HCT116 (cell line): ENCODE data around the gene ZFAND6. TPM values are rescaled to one million over a fixed set of nuclear protein-coding genes. Genes with fewer than 3 reads are reported as not detected.

Source experiments
- ATAC-seq: fragments of 200-7000 bp; cut with Tn5 transposase; 2 replicates; pipeline ENCODE4 v1.9.1; 2020; ENCODE audit warnings: mild to moderate bottlenecking, moderate library complexity
- BruUV-seq: library from RNA; stranded (reverse); fragments of 400-500 nt; replicated peaks from 2 replicates; lab custom pipeline; 2021; lab: Mats Ljungman, UMichigan
- CTCF ChIA-PET: fragments of 300-600 bp; sonication (Branson Sonifier 250); formaldehyde crosslinking; loops from one replicate; lab custom pipeline; 2021; ENCODE audit warnings: antibody characterized with exemption; lab: Charles Lee
- POLR2A ChIA-PET: fragments of 300-600, 350-600 bp; sonication (Branson Sonifier 250); formaldehyde crosslinking; loops from one replicate; lab custom pipeline; 2021; ENCODE audit warnings: antibody characterized with exemption; lab: Charles Lee
- RAD21 ChIA-PET, 2 experiments: fragments of 300-600 bp; sonication (Branson Sonifier 250); formaldehyde crosslinking; loops; one replicate each; lab custom pipeline; 2023; ENCODE audit warnings: low total read pairs in 2 of 2; ENCODE audit not compliant: uncharacterized antibody in 2 of 2, unreplicated experiment in 2 of 2, low non-redundant PET in 1 of 2; lab: Charles Lee
- DNase-seq: peaks from one replicate; pipeline ENCODE4 v3.0.0-alpha.2; 2010; ENCODE audit warnings: low read depth, low spot score
- H2AFZ ChIP-seq: fragments of 200-600 bp; shearing (Covaris generic), sonication (generic); 2 replicates; pipeline ENCODE4 v1.6.1; 2017; ENCODE audit warnings: low read depth, mixed run types, mixed read lengths, antibody characterized with exemption, low read length; ENCODE audit not compliant: poor library complexity, severe bottlenecking
- H3K27ac ChIP-seq: 2 replicates; pipeline ENCODE4 v1.5.1; 2012; ENCODE audit warnings: low read depth, low read length
- H3K27me3 ChIP-seq: fragments of 200-600 bp; sonication (generic); 2 replicates; pipeline ENCODE4 v1.6.1; 2016; ENCODE audit warnings: mixed run types, low read length, mixed read lengths; ENCODE audit not compliant: insufficient read depth
- H3K36me3 ChIP-seq, 2 experiments: fragments of 200-500 bp in 1 of 2; fragments of 200-600 bp in 1 of 2; sonication (Bioruptor generic) in 1 of 2; sonication (generic) in 1 of 2; 2 replicates each; pipeline versions ENCODE4 v1.5.1 to v1.6.1; 2014 to 2016; ENCODE audit warnings: low read length in 2 of 2, inconsistent platforms in 1 of 2, mixed read lengths in 1 of 2, mixed run types in 1 of 2; ENCODE audit not compliant: insufficient read depth in 2 of 2, control insufficient read depth in 1 of 2
- H3K4me1 ChIP-seq, 2 experiments: fragments of 200-600 bp in 1 of 2; sonication (generic) in 1 of 2; 2 replicates each; pipeline versions ENCODE4 v1.5.1 to v1.6.1; 2012 to 2017; ENCODE audit warnings: low read length in 2 of 2, inconsistent platforms in 1 of 2, mild to moderate bottlenecking in 1 of 2, mixed read lengths in 1 of 2, mixed run types in 1 of 2, moderate library complexity in 1 of 2; ENCODE audit not compliant: insufficient read depth in 2 of 2, control insufficient read depth in 1 of 2
- H3K4me2 ChIP-seq: fragments of 200-600 bp; sonication (generic); 2 replicates; pipeline ENCODE4 v1.6.1; 2017; ENCODE audit warnings: mixed run types, low read length, mixed read lengths
- H3K4me3 ChIP-seq, 2 experiments: fragments of 200-600 bp in 1 of 2; sonication (generic) in 1 of 2; replicated peaks in 1 of 2; 2 replicates each; pipeline ENCODE4 v1.5.1; 2011 to 2016; ENCODE audit warnings: low read length in 2 of 2, control low read depth in 1 of 2, low read depth in 1 of 2, mild to moderate bottlenecking in 1 of 2, mixed read lengths in 1 of 2, mixed run types in 1 of 2
- H3K79me2 ChIP-seq: fragments of 200-600 bp; sonication (generic); 2 replicates; pipeline ENCODE4 v1.6.1; 2017; ENCODE audit warnings: mild to moderate bottlenecking, mixed run types, low read length, moderate library complexity, mixed read lengths; ENCODE audit not compliant: insufficient read depth
- H3K9ac ChIP-seq: fragments of 200-600 bp; sonication (generic); 2 replicates; pipeline ENCODE4 v1.6.1; 2016; ENCODE audit warnings: low read length, mixed read lengths
- H3K9me2 ChIP-seq: fragments of 200-600 bp; sonication (generic), shearing (Covaris generic); 2 replicates; pipeline ENCODE4 v1.6.1; 2017; ENCODE audit warnings: mixed run types, mild to moderate bottlenecking, moderate library complexity; ENCODE audit not compliant: insufficient read depth
- H3K9me3 ChIP-seq, 2 experiments: fragments of 200-500 bp in 1 of 2; fragments of 200-600 bp in 1 of 2; sonication (Bioruptor generic) in 1 of 2; sonication (generic) in 1 of 2; 2 replicates each; pipeline ENCODE4 v1.6.1; 2014 to 2017; ENCODE audit warnings: low read length in 2 of 2, mixed read lengths in 2 of 2, inconsistent platforms in 1 of 2, low read depth in 1 of 2, mild to moderate bottlenecking in 1 of 2, mixed run types in 1 of 2, moderate library complexity in 1 of 2; ENCODE audit not compliant: control insufficient read depth in 1 of 2, insufficient read depth in 1 of 2
- H4K20me1 ChIP-seq: fragments of 200-600 bp; sonication (generic), shearing (Covaris generic); 2 replicates; pipeline ENCODE4 v1.6.1; 2017; ENCODE audit warnings: mixed run types, mild to moderate bottlenecking, moderate library complexity; ENCODE audit not compliant: insufficient read depth
- CEBPB ChIP-seq: IDR thresholded peaks from 2 replicates; pipeline ENCODE4 v1.6.1; 2012; ENCODE audit warnings: low read depth
- CTCF ChIP-seq, 3 experiments: fragments of 200-600 bp in 1 of 3; sonication (generic) in 1 of 3; IDR thresholded peaks in 2 of 3; conservative IDR thresholded peaks in 1 of 3; 2 replicates each; pipeline ENCODE4 v1.5.1; 2012 to 2017; ENCODE audit warnings: low read depth in 2 of 3, low read length in 2 of 3, antibody characterized with exemption in 1 of 3, borderline replicate concordance in 1 of 3, control low read depth in 1 of 3, mild to moderate bottlenecking in 1 of 3, mixed read lengths in 1 of 3, mixed run types in 1 of 3, moderate library complexity in 1 of 3; ENCODE audit not compliant: insufficient read depth in 1 of 3
- ELF1 ChIP-seq: IDR thresholded peaks from 2 replicates; pipeline ENCODE4 v1.6.1; 2012; ENCODE audit warnings: low read depth, borderline replicate concordance
- EZH2 ChIP-seq: fragments of 200-600 bp; sonication (generic); IDR thresholded peaks from 2 replicates; pipeline ENCODE4 v1.6.1; 2017; ENCODE audit warnings: antibody characterized with exemption, mixed run types
- MAX ChIP-seq: IDR thresholded peaks from 2 replicates; pipeline ENCODE4 v1.6.1; 2012
- POLR2A ChIP-seq: IDR thresholded peaks from 2 replicates; pipeline ENCODE4 v1.7.0; 2011; ENCODE audit warnings: borderline replicate concordance; ENCODE audit not compliant: insufficient read depth, insufficient read length; ENCODE audit errors: extremely low read depth
- POLR2AphosphoS5 ChIP-seq: IDR thresholded peaks from 2 replicates; pipeline ENCODE4 v1.6.1; 2011; ENCODE audit warnings: mild to moderate bottlenecking, low read depth, low read length, moderate library complexity
- SIN3A ChIP-seq: IDR thresholded peaks from 2 replicates; pipeline ENCODE4 v1.6.1; 2012; ENCODE audit warnings: low read depth
- TCF7L2 ChIP-seq: IDR thresholded peaks from 2 replicates; pipeline ENCODE4 v1.7.0; 2011; ENCODE audit warnings: borderline replicate concordance, inconsistent platforms; ENCODE audit not compliant: insufficient read depth, insufficient read length; ENCODE audit errors: extremely low read depth
- intact Hi-C: fragments of 100-400 bp; cut with micrococcal nuclease; formaldehyde crosslinking; loops from 2 replicates; pipeline ENCODE4 v1.10.0; 2022
- total RNA-seq: library from RNA; stranded (reverse); gene quantifications from one replicate; pipeline ENCODE4 v1.2.1, GENCODE V29; 2021; ENCODE audit not compliant: unreplicated experiment

The ZFAND6 gene
- total RNA-seq, 1 experiment from 2014 or later = 51.3 TPM

GRCh38 chr15:80152180-80152895 is 92.9 kb downstream of the ZFAND6 start:
- CTCF ChIA-PET = no interaction called here

DNA sequence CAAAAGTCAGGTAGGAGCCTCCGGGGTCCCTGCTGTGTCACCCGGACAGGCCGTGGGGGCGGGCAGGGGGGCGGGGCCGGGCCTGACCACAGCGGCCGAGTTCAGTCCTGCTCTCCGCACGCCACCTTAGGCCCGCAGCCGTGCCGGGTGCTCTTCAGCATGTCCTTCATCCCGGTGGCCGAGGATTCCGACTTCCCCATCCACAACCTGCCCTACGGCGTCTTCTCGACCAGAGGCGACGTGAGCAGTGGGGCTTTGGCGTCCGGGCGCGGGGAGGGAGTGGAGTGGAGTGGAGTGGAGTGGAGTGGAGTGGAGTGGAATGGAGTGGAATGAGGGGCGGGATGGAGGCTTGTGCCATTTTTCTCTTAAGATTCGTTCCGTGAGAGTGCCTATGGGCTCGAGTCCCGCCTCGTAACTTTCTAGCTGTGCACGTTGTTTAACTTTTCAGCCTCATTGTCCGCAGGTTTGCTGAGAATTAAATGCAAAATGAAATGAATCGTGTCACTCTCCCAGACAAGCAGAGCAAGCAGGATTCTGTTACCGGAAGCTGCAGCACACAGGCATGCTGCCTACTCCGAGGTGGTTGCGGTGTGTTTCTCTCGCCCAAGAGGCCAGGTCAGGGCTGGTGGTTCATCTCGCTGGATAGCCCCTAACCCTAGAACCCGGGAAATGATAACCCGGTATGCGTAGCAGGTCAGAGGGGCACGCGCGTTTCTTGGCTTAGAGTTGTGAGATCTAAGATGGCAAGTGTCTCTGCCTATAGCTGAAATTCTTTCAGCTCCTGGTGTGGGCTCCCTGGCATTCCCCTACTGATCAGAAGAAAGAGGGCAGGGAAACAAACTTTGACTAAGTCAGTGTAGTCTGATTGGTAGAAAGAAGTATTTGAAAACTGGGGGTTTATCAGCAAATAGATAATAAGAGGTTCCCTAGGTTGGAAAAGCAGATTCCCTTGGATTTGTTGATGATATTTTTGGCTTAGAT is 93.7 kb downstream of the ZFAND6 start, which contains the start of gene FAH:
FAH (plus strand) TSS at position 104 of the 981 bp plus-strand sequence; CDS start at position 160, 56 bp downstream.
- TSS peak; percentile 69 for BruUV-seq
- peak within 1 kb of the TSS; percentile 60 to 74 for H3K4me3 ChIP-seq
- ATAC-seq (peak; percentile 86), DNase-seq (no peak)
- ChIA-PET CTCF (no interaction called here), POLR2A (interaction anchor here (1.0 kb wide), 1 partner anchor 230 kb away, joined by 3 read pairs; no protein-coding TSS in a partner anchor), RAD21 (interaction anchor here in 1 of 2 experiments (0.7 kb wide), 1 partner anchor 11 kb away, joined by 5 read pairs; no protein-coding TSS in a partner anchor)
- peak within 1 kb of the TSS; percentile 94 for H3K4me2 ChIP-seq
- H3K9ac ChIP-seq = peak within 1 kb of the TSS; percentile 68
- H3K36me3 ChIP-seq = no peaks in the 10 kb centered on the region
- no peaks in the 10 kb centered on the region for H3K9me2 ChIP-seq
- H3K27me3 ChIP-seq = no peaks in the 10 kb centered on the region
- peaks cover 12 to 25% of the 10 kb centered on the region in 2 experiments; a peak in 3 of 4 replicates for H3K4me1 ChIP-seq
- H2AFZ ChIP-seq = peak within 1 kb of the TSS; percentile 72
- no peaks in the 10 kb centered on the region for H3K9me3 ChIP-seq
- H3K27ac ChIP-seq = peak within 1 kb of the TSS; percentile 29; the same call in 1 of the 2 replicates
- no peaks in the 10 kb centered on the region for H4K20me1 ChIP-seq
- no peaks in the 10 kb centered on the region for H3K79me2 ChIP-seq
- intact Hi-C loops = loop anchor here (5.0 kb wide), 1 partner anchor 81 kb away; no protein-coding TSS in a partner anchor
- TF ChIP-seq CTCF (IDR thresholded peaks at IDR 0.05 in 2 of 3, conservative IDR thresholded peaks at IDR 0.05 in 1 of 3; ENCODE audit: borderline replicate concordance in 1 of 3, insufficient read depth in 1 of 3, low read depth in 2 of 3, low read length in 2 of 3) (no peak), TCF7L2 (no peak), ELF1 (no peak), CEBPB (no peak), EZH2 (no peak), POLR2A (no peak)

More at GRCh38 chr15:80152180-80152895, 92.9 kb downstream of the ZFAND6 start:
- no TSS peak for BruUV-seq
- H3K4me2 ChIP-seq = peak overlapping the region; percentile 94
- H3K4me1 ChIP-seq = peaks cover 12 to 25% of the 10 kb centered on the region in 2 experiments; a peak in 3 of 4 replicates
- H3K36me3 ChIP-seq = no peaks in the 10 kb centered on the region
- H3K79me2 ChIP-seq = no peaks in the 10 kb centered on the region
- no peak overlapping the region for H3K27ac ChIP-seq
- peak overlapping the region; percentile 72 for H2AFZ ChIP-seq
- H3K27me3 ChIP-seq = no peaks in the 10 kb centered on the region
- peak overlapping the region; percentile 60 to 74 for H3K4me3 ChIP-seq
- TF ChIP-seq MAX = peak; percentile 54
- TF ChIP-seq SIN3A = no peak
- TF ChIP-seq POLR2AphosphoS5 = 0 out of 2 replicates have a peak, but pooled peaks have one; percentile 27
- TF ChIP-seq, all 23 proteins: peak for 2
- Histone ChIP-seq H3K9me3 (no peaks in the 10 kb centered on the region), H3K9me2 (no peaks in the 10 kb centered on the region), H3K9ac (peak overlapping the region; percentile 68), H4K20me1 (no peaks in the 10 kb centered on the region)
- peak; percentile 87 for ATAC-seq
- ChIA-PET RAD21 (interaction anchor here in 1 of 2 experiments (0.7 kb wide), 1 partner anchor 10 kb away, joined by 5 read pairs; no protein-coding TSS in a partner anchor), POLR2A (interaction anchor here (1.0 kb wide), 1 partner anchor 229 kb away, joined by 3 read pairs; no protein-coding TSS in a partner anchor)
- intact Hi-C loops = loop anchor here (5.0 kb wide), 1 partner anchor 80 kb away; no protein-coding TSS in a partner anchor
- DNase-seq = peak; percentile 88
